Hypothalamus (tissue), 51 donors: Measurements from ENCODE around the gene TRIM14.

ENCODE experiments used
- DNase-seq, 51 donors: peaks; one replicate each; lab custom pipeline; 2025; lab: John Stamatoyannopoulos, UW

TRIM14 gene, protein sequence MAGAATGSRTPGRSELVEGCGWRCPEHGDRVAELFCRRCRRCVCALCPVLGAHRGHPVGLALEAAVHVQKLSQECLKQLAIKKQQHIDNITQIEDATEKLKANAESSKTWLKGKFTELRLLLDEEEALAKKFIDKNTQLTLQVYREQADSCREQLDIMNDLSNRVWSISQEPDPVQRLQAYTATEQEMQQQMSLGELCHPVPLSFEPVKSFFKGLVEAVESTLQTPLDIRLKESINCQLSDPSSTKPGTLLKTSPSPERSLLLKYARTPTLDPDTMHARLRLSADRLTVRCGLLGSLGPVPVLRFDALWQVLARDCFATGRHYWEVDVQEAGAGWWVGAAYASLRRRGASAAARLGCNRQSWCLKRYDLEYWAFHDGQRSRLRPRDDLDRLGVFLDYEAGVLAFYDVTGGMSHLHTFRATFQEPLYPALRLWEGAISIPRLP

GRCh38 chr9:98118640-98119601, at the start of gene TRIM14:
Gene TRIM14 (minus strand): TSS chr9:98119222. CDS start chr9:98119188, 34 bp downstream.
- DNase-seq, result peak in 22 of 51 donors; percentile 8 to 52 (median 30)

- no peak for DNase-seq
These were observed 49.2 kb upstream of the TRIM14 start for GRCh38 chr9:98168153-98168780.

GRCh38 chr9:98164912-98165311, 45.9 kb upstream of the TRIM14 start:
- DNase-seq, result no peak

GRCh38 chr9:98162613-98163012, 43.6 kb upstream of the TRIM14 start:
- no peak for DNase-seq

DNA sequence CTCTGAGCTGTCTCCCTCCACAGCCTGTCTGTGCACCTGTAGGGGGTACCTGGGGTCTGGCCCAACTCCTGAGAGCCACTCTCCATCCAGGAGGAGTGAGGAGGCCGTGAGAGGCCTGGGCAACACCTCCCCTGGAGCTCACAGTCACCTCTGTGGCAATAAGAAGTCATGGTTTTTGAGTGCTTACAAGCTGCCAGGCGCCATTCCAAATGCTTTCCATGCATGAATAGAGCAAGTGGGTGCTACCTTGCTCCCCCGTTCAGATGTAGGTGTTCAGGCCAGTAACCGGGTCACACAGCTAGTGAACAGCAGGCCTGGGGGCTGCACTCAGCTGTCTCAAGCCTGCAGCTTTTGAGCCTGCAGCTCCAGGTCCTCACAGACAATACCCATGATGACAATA, 42.8 kb upstream of the TRIM14 start:
- no peak for DNase-seq

DNA sequence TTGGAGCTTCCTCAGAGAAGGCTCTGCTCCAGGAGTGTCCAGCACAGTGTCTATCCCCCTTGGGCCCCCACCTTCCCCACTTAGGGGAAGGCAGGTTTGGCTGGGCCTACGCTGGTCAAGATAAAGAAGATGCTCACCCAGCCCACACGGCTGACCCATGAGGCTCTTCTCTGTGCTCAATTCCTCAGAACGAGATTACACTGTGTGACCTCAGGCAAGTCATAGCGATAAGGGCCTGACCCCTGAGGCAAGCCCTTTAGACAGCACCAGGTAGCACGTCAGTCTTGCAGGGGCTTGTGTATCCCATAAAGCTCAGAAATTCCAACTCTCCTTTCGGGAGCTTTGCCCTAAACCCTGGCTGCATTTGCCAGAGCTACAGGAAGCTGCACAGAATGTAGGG, 40.8 kb upstream of the TRIM14 start:
- DNase-seq, result no peak

GRCh38 chr9:98159301-98159700, 40.3 kb upstream of the TRIM14 start:
- no peak for DNase-seq

GRCh38 chr9:98158071-98158831, 39.2 kb upstream of the TRIM14 start:
- no peak for DNase-seq

- DNase-seq, result no peak
These were observed 38.4 kb upstream of the TRIM14 start for GRCh38 chr9:98157372-98157771.

DNA sequence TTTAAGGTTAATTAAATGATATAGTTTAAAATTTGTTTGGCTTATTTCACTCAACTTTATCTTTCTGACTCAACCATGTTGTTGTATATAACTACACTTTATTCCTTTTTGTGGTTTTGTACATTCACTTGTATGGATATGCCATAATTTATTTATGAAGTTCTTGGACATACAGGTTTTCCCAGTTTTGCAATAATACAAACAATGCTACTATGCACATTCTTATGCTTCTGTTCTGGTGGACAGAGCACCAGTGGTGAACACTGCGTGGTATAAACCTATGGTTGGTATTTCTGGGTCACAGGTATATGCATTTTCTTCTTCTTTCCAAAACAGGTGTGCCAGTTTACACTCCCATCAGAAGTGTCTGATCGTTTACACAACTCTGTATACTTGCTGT, 35.7 kb upstream of the TRIM14 start:
- DNase-seq, result no peak

- no peak for DNase-seq
These were observed 33.5 kb upstream of the TRIM14 start for GRCh38 chr9:98152526-98152925.

DNA sequence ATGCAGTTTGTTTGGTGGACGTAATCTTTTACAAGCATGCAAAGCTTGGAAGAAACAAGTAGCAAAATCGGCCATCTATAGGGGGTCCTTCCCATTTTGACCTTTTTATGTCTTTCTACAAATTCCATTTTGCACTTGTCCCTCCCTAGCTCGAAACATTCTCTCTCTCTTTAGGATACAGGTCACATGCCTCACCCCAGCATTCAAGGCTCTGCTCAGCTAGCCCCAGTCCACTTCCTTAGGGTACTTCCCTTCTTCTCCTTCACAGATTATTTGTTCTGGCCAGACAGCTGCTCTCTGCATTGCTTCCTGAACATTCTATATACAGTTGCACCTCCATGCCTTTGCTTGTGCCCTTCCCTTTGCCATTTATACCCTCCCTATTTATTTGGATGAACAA, 31.7 kb upstream of the TRIM14 start:
- DNase-seq, result no peak

GRCh38 chr9:98150164-98150563, 31.1 kb upstream of the TRIM14 start:
- no peak for DNase-seq

DNA sequence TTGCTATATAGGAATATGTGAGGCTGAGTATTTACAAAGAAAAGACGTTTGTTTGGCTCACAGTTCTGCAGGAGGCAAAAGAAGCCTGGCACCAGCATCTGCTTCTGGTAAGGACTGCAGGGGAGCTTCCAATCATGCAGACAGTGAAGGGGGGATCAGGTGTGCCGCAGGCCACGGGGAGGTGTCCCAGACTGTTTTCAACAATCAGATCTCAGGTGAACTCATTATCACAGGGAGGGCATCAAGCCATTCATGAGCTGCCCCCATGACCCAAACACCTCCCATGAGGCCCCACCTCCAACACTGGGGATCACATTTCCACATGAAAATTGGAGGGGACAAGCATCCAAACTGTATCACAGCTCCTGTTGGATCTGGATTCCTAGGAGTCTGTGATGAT, 30.4 kb upstream of the TRIM14 start:
- no peak for DNase-seq

GRCh38 chr9:98148486-98148885, 29.5 kb upstream of the TRIM14 start:
- no peak for DNase-seq

- DNase-seq, result no peak
These were observed 28.6 kb upstream of the TRIM14 start for GRCh38 chr9:98147582-98147981.

DNA sequence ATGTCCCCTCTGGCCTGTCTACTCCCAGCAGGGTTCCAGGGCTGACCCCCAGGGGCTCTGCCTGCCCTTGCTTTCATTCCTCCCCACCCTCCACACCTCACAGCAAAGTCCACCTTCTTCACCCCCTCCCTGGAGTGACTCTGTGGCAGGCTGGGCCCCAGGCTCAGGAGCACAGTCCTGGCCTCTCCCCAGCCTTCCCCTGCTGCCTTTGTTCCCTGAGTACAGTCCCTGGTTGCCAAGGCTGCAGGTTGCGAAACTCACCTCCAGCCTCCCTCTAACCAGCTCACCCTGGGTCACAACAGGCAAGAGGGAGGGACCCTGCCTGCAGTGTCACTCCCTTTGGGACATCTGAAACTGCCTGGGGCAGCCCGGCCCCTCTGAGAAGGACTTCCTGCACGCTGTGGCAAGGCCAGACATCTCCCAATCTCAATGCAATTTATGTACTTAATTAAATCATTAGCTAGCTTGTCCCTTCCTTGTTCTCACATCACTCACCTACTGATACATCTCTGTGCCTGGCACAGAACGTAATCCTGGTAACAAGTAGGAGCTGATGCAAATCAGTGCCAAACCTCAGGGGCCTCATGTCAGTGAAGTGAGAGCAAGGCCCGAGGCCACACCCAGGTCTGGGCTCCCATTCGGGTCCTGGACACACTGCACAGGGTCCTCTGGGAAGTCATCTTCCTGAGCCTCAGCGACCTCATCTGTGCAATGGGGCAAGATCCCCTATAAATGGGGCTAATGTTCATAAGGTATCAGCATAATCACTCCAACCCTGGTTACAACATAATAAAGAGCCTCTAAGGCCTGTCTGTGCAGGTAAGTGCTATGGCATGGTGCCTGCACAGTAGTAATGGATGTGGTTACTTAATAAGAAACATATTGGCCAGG, 27.3 kb upstream of the TRIM14 start:
- peak in 1 of 51 donors; percentile 45 for DNase-seq

GRCh38 chr9:98144631-98145030, 25.6 kb upstream of the TRIM14 start:
- no peak for DNase-seq

- DNase-seq, result no peak
These were observed 25.1 kb upstream of the TRIM14 start for GRCh38 chr9:98144076-98144475.
